ENCODE results near the gene CYP19A1.

The CYP19A1 gene

DNA sequence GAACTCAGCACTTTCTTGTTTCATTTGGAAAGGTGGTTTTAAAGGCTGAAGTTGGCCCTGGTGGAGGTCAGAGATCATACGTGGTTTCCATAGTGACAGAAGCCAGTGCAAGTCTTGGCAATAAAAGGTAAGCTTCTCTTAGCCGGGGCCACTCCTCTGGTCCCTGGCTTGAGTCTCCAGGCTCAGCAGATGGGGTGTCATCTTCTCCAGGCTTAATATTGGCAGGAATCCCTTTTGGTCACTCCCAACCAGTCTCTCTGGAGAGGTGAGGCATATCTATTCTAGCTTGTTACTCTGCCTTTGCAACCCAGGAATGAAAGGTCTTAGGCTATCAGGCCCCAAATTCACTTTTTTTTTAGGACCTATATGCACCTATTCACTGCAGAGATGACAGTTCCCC is 4.8 kb downstream of the CYP19A1 start:
- H2BK12ac ChIP-seq (ENCODE audit: low read length): no peak overlapping the region
- H3K9ac ChIP-seq (ENCODE audit: low read length): no peak overlapping the region
- no peak overlapping the region for H3K18ac ChIP-seq (ENCODE audit: low read length)
- peak overlapping the region; percentile 15 for H4K91ac ChIP-seq (ENCODE audit: low read depth, low read length)
- H3K27ac ChIP-seq (ENCODE audit: low read depth, low read length): no peak overlapping the region
- no peak overlapping the region for H2AK5ac ChIP-seq (ENCODE audit: low read length)
- peaks cover 24% of the 10 kb centered on the region for H3K79me1 ChIP-seq (ENCODE audit: low read length)
- no peak for DNase-seq
- no peak overlapping the region for H2BK5ac ChIP-seq (ENCODE audit: low read depth, low read length, poor library complexity)
- no peak overlapping the region for H3K4me2 ChIP-seq (ENCODE audit: low read length)
- H3K36me3 ChIP-seq (ENCODE audit: control insufficient read depth in 1 of 2, insufficient read depth in 2 of 2, low read length in 2 of 2): no peaks in the 10 kb centered on the region
- no peak overlapping the region for H3K4ac ChIP-seq (ENCODE audit: low read depth, low read length)
- no peak overlapping the region for H4K8ac ChIP-seq (ENCODE audit: low read depth, low read length)
- H3K9me3 ChIP-seq (ENCODE audit: insufficient read depth, low read depth, low read length): no peaks in the 10 kb centered on the region
- no peaks in the 10 kb centered on the region for H3K27me3 ChIP-seq (ENCODE audit: insufficient read depth, low read length)
- no peak overlapping the region for H4K12ac ChIP-seq (ENCODE audit: low read depth, low read length)
- H2BK120ac ChIP-seq (ENCODE audit: insufficient read depth, low read length, poor library complexity): no peak overlapping the region
- H3K23ac ChIP-seq (ENCODE audit: low read length): no peak overlapping the region
- no peaks in the 10 kb centered on the region for H3K79me2 ChIP-seq (ENCODE audit: control insufficient read depth, insufficient read depth, low read length, poor library complexity)
- H3K4me1 ChIP-seq (ENCODE audit: control insufficient read depth in 1 of 2, insufficient read depth in 2 of 2, low read length in 2 of 2): peaks cover 10 to 27% of the 10 kb centered on the region in 2 experiments
- no CpG with 5 or more reads among the region's 2 CpGs for WGBS (ENCODE audit: extremely low coverage, insufficient coverage, insufficient read length)
- no peak overlapping the region for H2AFZ ChIP-seq (ENCODE audit: insufficient read depth, low read length, poor library complexity)
- no peak overlapping the region for H3K4me3 ChIP-seq (ENCODE audit: low read depth, low read length)
- H3K14ac ChIP-seq (ENCODE audit: low read length): no peak overlapping the region

DNA sequence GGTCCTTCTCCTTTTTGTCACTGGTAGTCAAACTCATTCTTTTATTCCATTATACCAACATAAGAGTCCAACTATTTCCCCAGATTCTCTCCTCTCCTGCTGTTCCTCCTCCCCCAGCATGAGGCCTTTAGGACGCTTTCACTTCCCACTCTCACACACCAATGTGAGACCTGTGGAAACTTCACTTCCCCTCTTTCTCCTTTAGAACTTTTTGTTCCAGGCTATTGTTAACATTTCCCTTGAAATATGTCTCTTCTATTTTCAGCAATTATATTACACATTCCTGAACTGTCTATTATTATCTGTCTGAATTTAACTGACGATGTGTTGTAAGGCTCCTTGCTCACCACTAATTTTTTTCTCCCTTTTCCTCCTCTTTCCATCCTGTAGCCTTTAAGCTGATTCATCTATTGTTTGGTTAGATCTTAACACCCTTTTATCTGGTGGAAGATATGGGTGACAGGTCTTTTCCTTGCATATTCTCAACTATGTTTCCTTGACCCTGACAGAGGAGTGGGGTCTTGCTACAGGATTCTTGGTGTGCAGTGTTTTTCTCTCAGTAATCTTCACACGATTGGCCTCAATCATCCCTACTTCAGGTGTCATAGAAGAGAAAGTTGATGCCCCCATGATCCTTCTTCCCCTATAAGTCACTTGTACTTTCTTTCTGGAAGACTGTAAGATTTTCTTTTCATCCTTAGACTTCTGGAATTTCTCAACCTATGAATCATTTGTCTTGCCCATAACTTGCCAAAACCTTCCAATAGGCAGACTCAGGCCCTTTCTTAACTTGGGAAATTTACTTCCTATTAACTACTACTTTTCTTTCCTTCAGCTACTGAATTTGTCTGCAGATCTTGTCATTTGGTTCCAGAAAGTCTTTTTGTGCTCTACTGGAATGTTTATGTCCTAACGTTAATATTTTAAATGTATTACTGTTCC is 5.9 kb downstream of the CYP19A1 start:
- Histone ChIP-seq H3K79me1 (ENCODE audit: low read length) (peaks cover 15% of the 10 kb centered on the region), H3K14ac (ENCODE audit: low read length) (no peak overlapping the region), H3K36me3 (ENCODE audit: control insufficient read depth in 1 of 2, insufficient read depth in 2 of 2, low read length in 2 of 2) (no peaks in the 10 kb centered on the region), H3K4ac (ENCODE audit: low read depth, low read length) (no peak overlapping the region), H4K91ac (ENCODE audit: low read depth, low read length) (no peak overlapping the region), H3K4me2 (ENCODE audit: low read length) (no peak overlapping the region), H3K18ac (ENCODE audit: low read length) (no peak overlapping the region), H3K79me2 (ENCODE audit: control insufficient read depth, insufficient read depth, low read length, poor library complexity) (no peaks in the 10 kb centered on the region), H3K9me3 (ENCODE audit: insufficient read depth, low read depth, low read length) (no peaks in the 10 kb centered on the region), H4K12ac (ENCODE audit: low read depth, low read length) (no peak overlapping the region), H2BK12ac (ENCODE audit: low read length) (no peak overlapping the region), H2BK120ac (ENCODE audit: insufficient read depth, low read length, poor library complexity) (no peak overlapping the region), H3K27ac (ENCODE audit: low read depth, low read length) (no peak overlapping the region), H3K27me3 (ENCODE audit: insufficient read depth, low read length) (no peaks in the 10 kb centered on the region), H2BK5ac (ENCODE audit: low read depth, low read length, poor library complexity) (no peak overlapping the region), H3K4me1 (ENCODE audit: control insufficient read depth in 1 of 2, insufficient read depth in 2 of 2, low read length in 2 of 2) (peaks cover 10 to 23% of the 10 kb centered on the region in 2 experiments), H2AFZ (ENCODE audit: insufficient read depth, low read length, poor library complexity) (no peak overlapping the region), H3K23ac (ENCODE audit: low read length) (no peak overlapping the region), H3K9ac (ENCODE audit: low read length) (no peak overlapping the region), H4K8ac (ENCODE audit: low read depth, low read length) (no peak overlapping the region), H2AK5ac (ENCODE audit: low read length) (no peak overlapping the region), H3K4me3 (ENCODE audit: low read depth, low read length) (no peak overlapping the region)
- WGBS (ENCODE audit: extremely low coverage, insufficient coverage, insufficient read length): no CpG with 5 or more reads among the region's 4 CpGs
- peak in 1 of 2 donors; percentile 62 for DNase-seq

DNA sequence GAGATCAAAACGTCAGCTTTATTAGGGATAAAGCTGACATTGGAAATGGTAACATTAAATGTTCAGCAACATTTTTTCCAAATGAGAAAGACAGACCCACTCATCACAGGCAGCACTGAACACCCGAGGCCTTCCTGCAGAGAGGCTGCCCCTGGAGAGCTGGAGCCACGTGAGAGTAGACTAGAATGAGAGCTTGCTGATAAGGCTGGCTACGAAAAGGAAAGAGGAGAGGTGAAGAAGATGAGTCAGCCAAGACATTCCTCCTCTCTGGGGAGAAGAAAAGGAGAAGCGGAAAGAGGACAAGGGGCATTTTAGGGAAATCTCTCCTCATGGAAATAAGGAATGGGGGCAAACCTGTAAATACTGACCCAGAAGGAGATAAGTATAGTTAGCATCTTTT is 7.3 kb downstream of the CYP19A1 start:
- Histone ChIP-seq H3K4me2 (ENCODE audit: low read length) (no peak overlapping the region), H4K91ac (ENCODE audit: low read depth, low read length) (no peak overlapping the region), H3K9me3 (ENCODE audit: insufficient read depth, low read depth, low read length) (no peaks in the 10 kb centered on the region), H2BK120ac (ENCODE audit: insufficient read depth, low read length, poor library complexity) (no peak overlapping the region), H2AK5ac (ENCODE audit: low read length) (no peak overlapping the region), H3K9ac (ENCODE audit: low read length) (no peak overlapping the region), H3K79me1 (ENCODE audit: low read length) (peaks cover 13% of the 10 kb centered on the region), H4K8ac (ENCODE audit: low read depth, low read length) (no peak overlapping the region), H2BK5ac (ENCODE audit: low read depth, low read length, poor library complexity) (no peak overlapping the region), H3K36me3 (ENCODE audit: control insufficient read depth in 1 of 2, insufficient read depth in 2 of 2, low read length in 2 of 2) (no peaks in the 10 kb centered on the region), H3K4ac (ENCODE audit: low read depth, low read length) (no peak overlapping the region), H3K27me3 (ENCODE audit: insufficient read depth, low read length) (no peaks in the 10 kb centered on the region), H2AFZ (ENCODE audit: insufficient read depth, low read length, poor library complexity) (no peak overlapping the region), H3K79me2 (ENCODE audit: control insufficient read depth, insufficient read depth, low read length, poor library complexity) (no peaks in the 10 kb centered on the region), H2BK12ac (ENCODE audit: low read length) (no peak overlapping the region), H4K12ac (ENCODE audit: low read depth, low read length) (no peak overlapping the region), H3K14ac (ENCODE audit: low read length) (no peak overlapping the region), H3K18ac (ENCODE audit: low read length) (no peak overlapping the region), H3K27ac (ENCODE audit: low read depth, low read length) (no peak overlapping the region), H3K4me3 (ENCODE audit: low read depth, low read length) (no peak overlapping the region), H3K23ac (ENCODE audit: low read length) (no peak overlapping the region), H3K4me1 (ENCODE audit: control insufficient read depth in 1 of 2, insufficient read depth in 2 of 2, low read length in 2 of 2) (peaks cover 10 to 22% of the 10 kb centered on the region in 2 experiments)
- no CpG with 5 or more reads among the region's 5 CpGs for WGBS (ENCODE audit: extremely low coverage, insufficient coverage, insufficient read length)
- peak; percentile 54 to 77 for DNase-seq

DNA sequence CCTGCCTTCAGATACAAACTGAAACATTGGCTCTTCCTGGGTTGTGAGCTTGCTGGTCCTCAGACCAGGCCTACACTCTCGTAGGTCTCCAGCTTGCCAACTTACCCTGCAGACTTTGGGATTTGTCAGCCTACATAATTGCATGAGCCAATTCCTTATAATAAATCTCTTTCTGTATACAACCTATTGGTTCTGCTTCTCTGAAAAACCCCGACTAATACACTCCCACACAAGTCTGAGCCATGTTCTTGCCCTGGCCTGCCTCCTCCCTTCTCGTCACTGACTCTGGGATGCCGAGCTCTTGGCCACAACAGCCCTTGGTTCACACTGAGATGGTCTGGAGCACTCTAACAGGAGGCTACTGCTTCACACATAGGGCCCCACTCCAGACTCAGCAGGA is 9.5 kb downstream of the CYP19A1 start:
- Histone ChIP-seq H4K8ac (ENCODE audit: low read depth, low read length) (no peak overlapping the region), H3K79me2 (ENCODE audit: control insufficient read depth, insufficient read depth, low read length, poor library complexity) (no peaks in the 10 kb centered on the region), H2BK5ac (ENCODE audit: low read depth, low read length, poor library complexity) (no peak overlapping the region), H3K27me3 (ENCODE audit: insufficient read depth, low read length) (no peaks in the 10 kb centered on the region), H3K4me1 (ENCODE audit: control insufficient read depth in 1 of 2, insufficient read depth in 2 of 2, low read length in 2 of 2) (peaks cover under 1 to 4% of the 10 kb centered on the region in 2 experiments), H3K79me1 (ENCODE audit: low read length) (peaks cover 9% of the 10 kb centered on the region), H3K9ac (ENCODE audit: low read length) (no peak overlapping the region), H3K18ac (ENCODE audit: low read length) (no peak overlapping the region), H3K4me2 (ENCODE audit: low read length) (no peak overlapping the region), H2BK12ac (ENCODE audit: low read length) (no peak overlapping the region), H2BK120ac (ENCODE audit: insufficient read depth, low read length, poor library complexity) (no peak overlapping the region), H2AFZ (ENCODE audit: insufficient read depth, low read length, poor library complexity) (no peak overlapping the region), H3K4ac (ENCODE audit: low read depth, low read length) (no peak overlapping the region), H3K36me3 (ENCODE audit: control insufficient read depth in 1 of 2, insufficient read depth in 2 of 2, low read length in 2 of 2) (no peaks in the 10 kb centered on the region), H4K91ac (ENCODE audit: low read depth, low read length) (no peak overlapping the region), H4K12ac (ENCODE audit: low read depth, low read length) (no peak overlapping the region), H3K14ac (ENCODE audit: low read length) (no peak overlapping the region), H3K23ac (ENCODE audit: low read length) (no peak overlapping the region), H2AK5ac (ENCODE audit: low read length) (no peak overlapping the region), H3K9me3 (ENCODE audit: insufficient read depth, low read depth, low read length) (no peaks in the 10 kb centered on the region), H3K27ac (ENCODE audit: low read depth, low read length) (no peak overlapping the region), H3K4me3 (ENCODE audit: low read depth, low read length) (no peak overlapping the region)
- WGBS (ENCODE audit: extremely low coverage, insufficient coverage, insufficient read length): no CpG with 5 or more reads among the region's 4 CpGs
- no peak for DNase-seq

All from trophoblast cell (in vitro differentiated cells and primary cell).